ENCODE measurements around the gene STK38.

- TF ChIP-seq CTCF (IDR thresholded peaks at IDR 0.05; ENCODE audit: low read depth, low read length) (no peak), EZH2phosphoT487 (IDR thresholded peaks at IDR 0.05; ENCODE audit: low read depth) (no peak)
Measured at GRCh38 chr6:36484736-36485135, 62.5 kb downstream of the STK38 start.

All from OCI-LY3 (cell line).